B cell (primary cell): ENCODE results near the gene KIAA0232.

Experiments
- EZH2 ChIP-seq: IDR thresholded peaks from 2 replicates; pipeline ENCODE4 v1.6.1; 2012; ENCODE audit warnings: borderline replicate concordance, low read depth, mild to moderate bottlenecking, moderate library complexity, low read length; ENCODE audit not compliant: insufficient read depth, poor library complexity, severe bottlenecking
- TF ChIP-seq, protein P1 (sequence below): fragments of 200-600 bp; IDR thresholded peaks from one replicate; pipeline ENCODE4 v1.8.0; 2022; ENCODE audit warnings: antibody characterized with exemption, mild to moderate bottlenecking

GRCh38 chr4:6888506-6889071, 106.1 kb downstream of the KIAA0232 start:
- TF ChIP-seq, protein P1, sequence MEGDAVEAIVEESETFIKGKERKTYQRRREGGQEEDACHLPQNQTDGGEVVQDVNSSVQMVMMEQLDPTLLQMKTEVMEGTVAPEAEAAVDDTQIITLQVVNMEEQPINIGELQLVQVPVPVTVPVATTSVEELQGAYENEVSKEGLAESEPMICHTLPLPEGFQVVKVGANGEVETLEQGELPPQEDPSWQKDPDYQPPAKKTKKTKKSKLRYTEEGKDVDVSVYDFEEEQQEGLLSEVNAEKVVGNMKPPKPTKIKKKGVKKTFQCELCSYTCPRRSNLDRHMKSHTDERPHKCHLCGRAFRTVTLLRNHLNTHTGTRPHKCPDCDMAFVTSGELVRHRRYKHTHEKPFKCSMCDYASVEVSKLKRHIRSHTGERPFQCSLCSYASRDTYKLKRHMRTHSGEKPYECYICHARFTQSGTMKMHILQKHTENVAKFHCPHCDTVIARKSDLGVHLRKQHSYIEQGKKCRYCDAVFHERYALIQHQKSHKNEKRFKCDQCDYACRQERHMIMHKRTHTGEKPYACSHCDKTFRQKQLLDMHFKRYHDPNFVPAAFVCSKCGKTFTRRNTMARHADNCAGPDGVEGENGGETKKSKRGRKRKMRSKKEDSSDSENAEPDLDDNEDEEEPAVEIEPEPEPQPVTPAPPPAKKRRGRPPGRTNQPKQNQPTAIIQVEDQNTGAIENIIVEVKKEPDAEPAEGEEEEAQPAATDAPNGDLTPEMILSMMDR = no peak
- no peak for TF ChIP-seq EZH2
